ENCODE measurements around the gene RAB3GAP2.
"Not testable (repeated sequence)": the region's sequence is repeated elsewhere in the genome, so short reads cannot be mapped to it uniquely, and the experiment has no call there.

The RAB3GAP2 gene

DNA sequence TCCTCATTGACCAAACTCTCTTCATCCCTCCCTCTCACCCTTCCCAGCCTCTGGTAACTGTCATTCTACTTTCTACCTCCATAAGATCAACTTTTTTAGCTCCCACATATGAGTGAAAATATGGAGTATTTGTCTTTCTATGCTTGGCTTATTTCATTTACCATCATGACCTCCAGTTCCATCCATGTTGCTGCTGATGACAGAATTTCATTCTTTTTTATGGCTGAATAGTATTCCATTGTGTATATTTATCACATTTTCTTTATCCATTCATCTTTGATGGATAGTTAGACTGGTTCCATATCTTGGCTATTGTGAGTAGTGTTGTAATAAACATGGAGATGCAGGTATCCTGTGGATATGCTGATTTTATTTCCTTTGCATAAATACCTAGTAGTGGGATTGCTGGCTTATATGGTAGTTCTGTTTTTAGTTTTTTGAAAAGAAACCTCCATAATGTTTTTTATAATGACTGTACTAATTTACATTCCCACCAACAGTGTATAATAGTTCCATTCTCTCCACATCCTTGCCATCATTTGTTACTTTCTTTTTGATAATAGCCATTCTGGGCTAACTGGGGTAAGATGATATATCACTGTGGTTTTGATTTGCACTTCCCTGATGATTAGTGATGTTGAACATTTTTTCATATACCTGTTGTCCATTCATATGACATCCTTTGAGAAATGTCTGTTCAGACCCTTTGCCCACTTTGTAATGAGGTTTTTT lies 142.6 kb downstream of the RAB3GAP2 start:
- DNase-seq = no peak

DNA sequence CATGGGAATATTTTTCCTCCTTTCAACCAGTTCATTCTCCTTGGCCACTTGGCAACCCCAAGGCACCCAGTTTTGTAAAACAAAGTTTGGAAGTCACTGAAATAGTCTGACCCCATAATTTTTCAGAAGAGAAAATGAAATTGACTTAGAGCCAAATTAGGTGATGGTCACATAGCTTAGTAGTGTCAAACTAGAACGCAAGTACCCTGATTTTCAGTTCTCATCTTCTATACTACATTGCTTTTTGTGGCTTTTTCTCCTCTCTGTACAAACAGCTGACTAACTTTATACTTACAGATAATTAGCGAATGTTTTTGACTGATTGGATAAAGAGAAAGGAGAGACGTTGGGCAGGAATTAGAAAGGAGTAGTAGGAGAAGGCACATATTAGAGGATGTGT lies 145.2 kb downstream of the RAB3GAP2 start:
- DNase-seq = no peak

DNA sequence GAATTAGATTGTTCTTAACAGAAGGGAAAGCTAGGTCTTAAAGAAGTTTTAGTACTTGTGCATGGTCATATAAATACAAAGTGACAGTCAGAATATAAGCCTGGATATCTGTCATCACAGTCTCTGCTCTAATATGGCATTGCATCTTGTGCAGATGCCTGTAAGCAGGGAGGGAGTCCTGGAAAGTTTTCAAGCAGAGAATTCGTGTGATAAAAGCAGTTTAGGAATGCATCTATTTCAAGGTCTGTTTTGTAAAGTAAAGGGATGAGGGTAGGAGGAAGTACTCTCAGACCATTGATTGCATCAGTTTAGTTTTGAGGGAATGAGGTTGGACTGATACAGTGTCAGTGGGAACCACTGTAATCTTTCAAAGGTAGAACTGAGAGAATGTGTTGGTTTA lies 147.7 kb downstream of the RAB3GAP2 start:
- DNase-seq = no peak

DNA sequence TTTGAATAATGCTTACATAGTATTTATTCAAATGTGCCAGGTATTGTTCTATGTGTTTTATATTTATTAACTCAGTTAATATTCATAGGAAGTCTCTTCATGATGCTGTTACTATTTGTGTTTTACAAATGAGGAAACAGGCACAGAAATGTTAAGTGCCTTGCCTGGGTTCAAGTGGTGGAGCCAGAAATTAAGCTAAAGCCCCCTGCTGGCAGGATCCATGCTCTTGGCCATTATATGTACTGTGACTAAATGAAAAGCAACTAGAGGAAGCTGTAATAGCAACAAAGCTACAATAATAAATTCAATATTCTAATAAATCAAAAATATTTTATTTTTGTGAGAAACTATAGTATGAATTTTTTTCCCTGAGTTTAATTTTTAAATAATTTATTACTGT lies 148.4 kb downstream of the RAB3GAP2 start:
- DNase-seq = no peak

DNA sequence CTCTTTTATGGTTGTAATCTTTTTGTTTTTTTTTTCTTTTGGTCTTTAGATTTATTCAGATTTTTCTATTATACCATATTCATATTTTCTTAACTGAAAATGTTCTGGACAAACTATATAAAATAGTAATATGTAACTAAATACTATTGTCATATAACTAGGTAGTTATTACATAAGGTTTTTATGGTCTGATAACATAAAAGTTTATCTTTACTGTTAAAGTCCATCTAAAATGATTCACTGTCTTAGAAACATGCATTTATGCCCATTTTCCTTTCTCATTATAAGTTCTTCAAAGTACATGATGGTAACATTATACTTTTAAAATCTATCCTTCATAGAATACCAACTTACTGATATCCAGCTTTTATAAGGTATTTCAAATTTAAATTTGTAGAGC lies 149.2 kb downstream of the RAB3GAP2 start:
- DNase-seq = no peak

DNA sequence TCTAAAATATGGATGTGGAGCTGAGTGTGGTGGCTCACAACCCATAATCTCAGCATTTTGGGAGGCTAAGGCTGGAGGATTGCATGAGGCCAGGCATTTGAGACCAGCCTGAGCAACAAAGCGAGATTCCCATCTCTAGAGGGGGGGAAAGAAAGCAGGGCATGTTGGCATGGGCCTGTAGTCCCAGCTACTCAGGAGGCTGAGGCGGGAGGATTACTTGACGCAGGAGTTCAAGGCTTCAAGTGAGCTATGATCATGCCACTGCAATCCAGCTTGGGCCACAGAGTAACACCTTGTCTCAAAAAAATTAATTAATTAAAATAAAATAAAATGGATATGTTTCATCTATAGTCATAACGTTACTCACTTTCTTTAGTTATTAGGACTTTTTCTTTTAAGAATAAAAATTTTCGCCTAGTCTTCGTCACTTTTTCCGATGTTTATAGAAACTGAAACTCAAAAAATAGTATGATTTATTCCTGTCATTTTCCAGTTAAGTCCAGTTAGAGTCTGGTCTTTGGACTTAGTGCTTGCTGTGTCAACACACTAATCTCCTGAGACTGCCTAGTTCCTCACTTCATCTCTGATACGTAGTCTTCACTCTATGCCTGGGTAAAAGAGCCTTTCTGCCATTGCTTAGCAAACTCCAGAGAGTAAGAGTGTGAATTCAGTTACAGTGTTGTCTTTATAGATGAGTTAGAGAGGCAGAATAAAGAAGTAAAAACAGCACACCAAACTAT lies 150.3 kb downstream of the RAB3GAP2 start:
- no peak for DNase-seq

DNA sequence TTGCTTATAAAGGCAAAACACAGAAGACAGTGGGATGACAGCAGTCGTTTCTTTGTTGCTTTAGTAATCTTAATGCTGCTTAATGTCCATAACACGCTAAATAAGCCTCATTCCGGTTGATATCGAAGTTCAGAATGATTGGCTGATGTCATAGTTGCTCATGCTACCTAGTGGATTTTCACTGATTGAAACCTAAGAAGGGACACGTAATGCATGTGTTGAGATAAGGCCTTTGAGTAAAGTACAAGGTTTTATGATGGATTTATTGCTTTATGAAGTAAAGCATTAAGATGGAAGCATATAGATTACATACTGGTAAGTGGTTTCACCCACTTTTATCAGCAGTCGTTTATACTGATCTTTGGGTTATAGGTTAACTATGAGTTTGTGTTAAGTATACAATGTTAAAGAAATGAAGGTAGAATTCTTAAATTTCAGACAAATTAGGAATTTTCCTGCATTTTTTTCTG lies 153.2 kb downstream of the RAB3GAP2 start:
- DNase-seq = no peak

DNA sequence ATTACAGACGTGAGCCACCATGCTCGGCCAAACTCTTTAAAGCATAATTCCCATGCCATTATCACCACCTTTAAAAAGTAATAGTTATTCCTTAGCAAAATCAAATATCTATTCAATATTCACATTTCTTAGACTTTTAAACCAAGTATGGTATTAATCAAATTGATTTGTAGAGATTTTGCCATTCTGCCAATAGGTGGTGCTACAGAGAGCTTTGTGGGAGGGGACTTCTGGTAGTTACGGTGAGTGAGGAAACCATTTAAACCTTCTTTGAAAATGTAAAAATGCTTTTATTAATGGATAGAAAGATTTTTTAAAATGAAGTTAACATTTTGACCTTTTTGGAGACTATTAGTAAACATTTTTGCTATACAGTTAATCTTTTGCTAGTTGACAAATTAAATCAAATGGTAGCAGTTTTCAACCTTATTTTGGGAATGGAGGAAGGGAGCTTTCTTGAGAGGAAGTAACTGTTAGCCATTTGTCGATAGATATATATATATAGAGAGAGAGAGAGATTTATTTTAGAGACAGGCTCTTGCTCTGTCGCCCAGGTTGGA lies 159.0 kb downstream of the RAB3GAP2 start:
- DNase-seq = no peak

DNA sequence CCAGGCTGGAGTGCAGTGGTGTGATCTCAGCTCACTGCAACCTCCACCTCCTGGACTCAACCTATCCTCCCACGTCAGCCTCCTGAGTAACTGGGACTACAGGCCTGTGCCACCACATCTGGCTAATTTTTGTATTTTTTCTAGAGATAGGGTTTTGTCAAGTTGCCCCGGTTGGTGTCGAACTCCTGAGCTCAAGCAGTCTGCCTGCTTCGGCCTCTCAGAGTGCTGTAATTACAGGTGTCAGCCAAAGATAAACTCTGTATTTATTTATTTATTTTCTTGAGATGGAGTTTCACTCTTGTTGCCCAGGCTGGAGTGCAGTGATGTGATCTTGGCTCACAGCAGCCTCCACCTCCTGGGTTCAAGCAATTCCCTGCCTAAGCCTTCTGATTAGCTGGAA lies 159.7 kb downstream of the RAB3GAP2 start:
- DNase-seq = not testable (repeated sequence)

DNA sequence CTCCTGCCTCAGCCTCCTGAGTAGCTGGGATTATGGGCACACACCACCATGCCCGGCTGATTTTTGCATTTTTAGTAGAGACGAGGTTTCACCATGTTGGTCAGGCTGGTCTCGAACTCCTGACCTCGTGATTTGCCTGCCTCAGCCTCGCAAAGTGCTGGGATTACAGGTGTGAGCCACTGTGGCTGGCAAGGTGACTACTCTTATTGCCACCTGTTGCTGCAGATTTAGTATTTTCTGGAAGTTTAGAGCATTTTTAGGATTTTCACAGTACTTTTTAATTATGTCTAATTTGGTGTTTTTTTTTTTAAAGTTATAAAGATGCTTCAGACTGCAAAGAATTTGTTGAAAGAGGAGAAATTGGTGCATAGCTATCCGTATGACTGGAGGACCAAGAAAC lies 161.8 kb downstream of the RAB3GAP2 start:
- not testable (repeated sequence) for DNase-seq

DNA sequence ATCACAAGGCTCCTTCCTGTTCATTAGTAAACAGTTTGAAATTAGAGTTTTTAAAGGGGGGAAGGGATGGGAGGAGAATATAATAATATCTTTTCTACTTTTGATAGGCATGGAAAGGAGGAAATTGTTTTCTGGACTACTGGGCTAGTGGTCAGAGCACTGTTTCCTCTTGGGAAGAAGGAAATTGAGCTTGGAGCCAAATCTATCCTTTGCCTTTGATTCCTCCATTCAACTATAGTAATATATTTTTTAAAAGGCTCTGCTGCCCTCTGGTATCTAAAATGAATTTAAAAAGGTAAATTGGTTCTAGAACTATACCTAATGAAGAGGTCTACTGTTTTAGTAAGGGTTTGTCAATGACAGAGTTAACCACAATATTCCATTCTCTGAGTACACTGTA lies 172.4 kb downstream of the RAB3GAP2 start:
- no peak for DNase-seq

All from NCI-H1417 treated with DMSO at 0.1 percent for 48 hours (cell line).